HepG2 (cell line): Measurements from ENCODE around the gene SEC11A. TPM values are rescaled to one million over a fixed set of nuclear protein-coding genes. Genes with fewer than 3 reads are reported as not detected.

Experiments used
- ATAC-seq: fragments of 200-7000 bp; cut with Tn5 transposase; 3 replicates; pipeline ENCODE4 v1.9.1; 2020; ENCODE audit warnings: mild to moderate bottlenecking, moderate library complexity
- BruUV-seq: library from RNA; stranded (reverse); fragments of 400-500 nt; replicated peaks from 2 replicates; lab custom pipeline; 2021; lab: Mats Ljungman, UMichigan
- CTCF ChIA-PET: fragments of 300-600 bp; formaldehyde crosslinking; extraction: SDS; loops from one replicate; lab custom pipeline; 2021; ENCODE audit warnings: low total read pairs, inconsistent platforms, low intra/inter-chr PET ratio; lab: Yijun Ruan, JAX
- POLR2A ChIA-PET: fragments of 350-600 bp; sonication (Branson Sonifier 250); formaldehyde crosslinking; loops from one replicate; lab custom pipeline; 2020; ENCODE audit warnings: antibody characterized with exemption, inconsistent platforms; lab: Yijun Ruan, JAX
- DNase-seq: peaks from one replicate; pipeline ENCODE4 v3.0.0-alpha.2; 2015; ENCODE audit warnings: low spot score
- FAIRE-seq: peaks from 3 replicates; lab custom pipeline; 2011; peaks lifted over from hg19 to GRCh38; lab: Jason Lieb, UNC
- H2AFZ ChIP-seq: one replicate; pipeline ENCODE4 v1.6.1; 2011; ENCODE audit warnings: low read length, inconsistent platforms
- H3K27ac ChIP-seq: fragments of 300-600 bp; 3 replicates; pipeline ENCODE4 v1.8.0; 2011; ENCODE audit warnings: mixed run types, mild to moderate bottlenecking, mixed read lengths, low read length, inconsistent platforms; ENCODE audit not compliant: insufficient read depth; ENCODE audit errors: extremely low read length
- H3K27me3 ChIP-seq, 2 experiments: fragments of 200-600 bp in 1 of 2; 2 replicates in 1 of 2; 3 replicates in 1 of 2; pipeline versions ENCODE4 v1.6.0 to v1.8.0; 2011; ENCODE audit warnings: low read length in 2 of 2, mild to moderate bottlenecking in 2 of 2, moderate library complexity in 2 of 2, inconsistent platforms in 1 of 2; ENCODE audit not compliant: insufficient read depth in 2 of 2, control insufficient read depth in 1 of 2
- H3K36me3 ChIP-seq, 2 experiments: fragments of 200-600 bp in 1 of 2; replicated peaks in 1 of 2; 2 replicates in 1 of 2; 3 replicates in 1 of 2; pipeline versions ENCODE4 v1.5.1 to v1.8.0; 2011; ENCODE audit warnings: low read length in 2 of 2, inconsistent platforms in 1 of 2; ENCODE audit not compliant: insufficient read depth in 2 of 2, control insufficient read depth in 1 of 2
- H3K4me1 ChIP-seq: 2 replicates; pipeline ENCODE4 v1.5.1; 2012; ENCODE audit warnings: low read length, inconsistent platforms; ENCODE audit not compliant: insufficient read depth
- H3K4me2 ChIP-seq: 2 replicates; pipeline ENCODE4 v1.6.0; 2011; ENCODE audit warnings: low read depth, low read length, inconsistent platforms
- H3K4me3 ChIP-seq, 3 experiments: fragments of 200-600 bp in 1 of 3; sonication (generic), shearing (Covaris generic) in 1 of 3; replicated peaks in 1 of 3; 2 replicates each; pipeline ENCODE4 v1.5.1; 2011 to 2016; ENCODE audit warnings: low read length in 3 of 3, inconsistent platforms in 2 of 3, low read depth in 2 of 3, mild to moderate bottlenecking in 2 of 3, control low read depth in 1 of 3, mixed read lengths in 1 of 3; ENCODE audit not compliant: insufficient read depth in 1 of 3
- H3K79me2 ChIP-seq: one replicate; pipeline ENCODE4 v1.6.1; 2011; ENCODE audit warnings: low read length, inconsistent platforms; ENCODE audit not compliant: insufficient read depth
- H3K9ac ChIP-seq: 2 replicates; pipeline ENCODE4 v1.6.0; 2011; ENCODE audit warnings: mild to moderate bottlenecking, low read depth, low read length, inconsistent platforms; ENCODE audit not compliant: insufficient read depth
- H3K9me3 ChIP-seq: 2 replicates; pipeline ENCODE4 v1.5.1; 2012; ENCODE audit warnings: mild to moderate bottlenecking, low read length
- H4K20me1 ChIP-seq: 2 replicates; pipeline ENCODE4 v1.6.0; 2011; ENCODE audit warnings: inconsistent platforms, mild to moderate bottlenecking, low read length, moderate library complexity; ENCODE audit not compliant: insufficient read depth
- ARNTL ChIP-seq: sonication (generic); formaldehyde crosslinking; IDR thresholded peaks from 2 replicates; pipeline ENCODE4 v1.4.0; 2020; ENCODE audit warnings: mild to moderate bottlenecking, missing genetic modification reagents
- EHMT2 ChIP-seq: fragments of 200-600 bp; sonication (generic); IDR thresholded peaks from 2 replicates; pipeline ENCODE4 v1.7.0; 2017; ENCODE audit warnings: antibody characterized with exemption, low read depth, low read length, borderline replicate concordance
- EP300 ChIP-seq, 3 experiments: sonication (generic) in 1 of 3; formaldehyde crosslinking in 1 of 3; IDR thresholded peaks; 2 replicates each; pipeline versions ENCODE4 v1.5.1 to v1.6.1; 2011 to 2020; ENCODE audit warnings: low read depth in 2 of 3, low read length in 2 of 3, borderline replicate concordance in 1 of 3, improper control_type of control experiment in 1 of 3, mild to moderate bottlenecking in 1 of 3, missing genetic modification reagents in 1 of 3, moderate library complexity in 1 of 3
- FOXA3 ChIP-seq: IDR thresholded peaks from 2 replicates; pipeline ENCODE4 v1.6.1; 2016; ENCODE audit warnings: missing genetic modification reagents, missing compliant biosample characterization
- GPBP1L1 ChIP-seq: sonication (generic); formaldehyde crosslinking; IDR thresholded peaks from 2 replicates; pipeline ENCODE4 v1.5.0; 2020; ENCODE audit warnings: mild to moderate bottlenecking, missing genetic modification reagents
- HIVEP1 ChIP-seq: sonication (generic); formaldehyde crosslinking; IDR thresholded peaks from 2 replicates; pipeline ENCODE4 v1.4.0; 2020; ENCODE audit warnings: mild to moderate bottlenecking, missing genetic modification reagents
- HOXA9 ChIP-seq: sonication (generic); formaldehyde crosslinking; IDR thresholded peaks from 2 replicates; pipeline ENCODE4 v1.8.1; 2022; ENCODE audit warnings: missing genetic modification reagents, mild to moderate bottlenecking, moderate library complexity, borderline replicate concordance
- MIER3 ChIP-seq: IDR thresholded peaks from 2 replicates; pipeline ENCODE4 v1.6.1; 2016; ENCODE audit warnings: missing compliant biosample characterization, borderline replicate concordance
- NR2F2 ChIP-seq: IDR thresholded peaks from 2 replicates; pipeline ENCODE4 v1.6.1; 2012; ENCODE audit warnings: low read depth, inconsistent platforms, borderline replicate concordance
- PAX8 ChIP-seq: sonication (generic); formaldehyde crosslinking; IDR thresholded peaks from 2 replicates; pipeline ENCODE4 v1.8.0; 2022; ENCODE audit warnings: mild to moderate bottlenecking, missing genetic modification reagents, borderline replicate concordance
- SAP130 ChIP-seq: IDR thresholded peaks from 2 replicates; pipeline ENCODE4 v1.6.1; 2016; ENCODE audit warnings: low read depth
- SP2 ChIP-seq: sonication (generic); formaldehyde crosslinking; IDR thresholded peaks from 2 replicates; pipeline ENCODE4 v1.5.1; 2020; ENCODE audit warnings: mild to moderate bottlenecking, missing genetic modification reagents
- STAT5B ChIP-seq: sonication (generic); formaldehyde crosslinking; IDR thresholded peaks from 2 replicates; pipeline ENCODE4 v1.4.0; 2020; ENCODE audit warnings: missing genetic modification reagents
- ZNF10 ChIP-seq: sonication (generic); formaldehyde crosslinking; IDR thresholded peaks from 2 replicates; pipeline ENCODE4 v1.4.0; 2020; ENCODE audit warnings: mild to moderate bottlenecking, low read depth, missing genetic modification reagents, borderline replicate concordance
- ZNF530 ChIP-seq: sonication (generic); formaldehyde crosslinking; IDR thresholded peaks from 2 replicates; pipeline ENCODE4 v1.5.0; 2020; ENCODE audit warnings: low read depth, mild to moderate bottlenecking, missing genetic modification reagents
- ZNF724P ChIP-seq: sonication (generic); formaldehyde crosslinking; IDR thresholded peaks from 2 replicates; pipeline ENCODE4 v1.8.0; 2022; ENCODE audit warnings: missing genetic modification reagents, borderline replicate concordance
- WGBS: methylation state at CpG from one replicate; pipeline ENCODE4 v1.1.6; 2017; ENCODE audit warnings: low lambda C conversion rate; 5-methylcytosine and 5-hydroxymethylcytosine counted together
- in situ Hi-C: cut with HindIII; loops from 2 replicates; pipeline ENCODE4 v1.10.0; 2017; ENCODE audit warnings: low pct_unique_long_range_greater_than_20kb; ENCODE audit not compliant: extremely low pct_ligation_motif_present
- intact Hi-C: fragments of 100-400 bp; cut with micrococcal nuclease; formaldehyde crosslinking; loops from one replicate; pipeline ENCODE4 v1.10.0; 2022; ENCODE audit not compliant: unreplicated experiment
- polyA plus RNA-seq, 8 experiments: library from polyadenylated mRNA; depleted of rRNA in 3 of 8; stranded (reverse) in 7 of 8; unstranded in 1 of 8; fragments of >200 nt; fragmentation: Illumina TruSeq in 4 of 8; extraction: Trizol in 4 of 8; gene quantifications; 2 replicates each; pipeline versions ENCODE4 v1.2.1 to v1.2.3, GENCODE V29; 2011 to 2016; ENCODE audit warnings: low read depth in 4 of 8, missing spikeins in 1 of 8, mixed read lengths in 1 of 8; ENCODE audit not compliant: insufficient read depth in 1 of 8
- total RNA-seq, 5 experiments: library from RNA; depleted of rRNA; stranded (reverse); fragments of >200 nt; fragmentation: Illumina TruSeq; extraction: Trizol; gene quantifications; 2 replicates each; pipeline ENCODE4 v1.2.3, GENCODE V29; 2016; ENCODE audit warnings: low read depth in 1 of 5

SEC11A gene
- total and polyA plus RNA-seq, 2 of the 13 experiments (the other 11 are each of a cell fraction or from before 2014, with no cell fraction given), result 141 to 230 TPM

DNA sequence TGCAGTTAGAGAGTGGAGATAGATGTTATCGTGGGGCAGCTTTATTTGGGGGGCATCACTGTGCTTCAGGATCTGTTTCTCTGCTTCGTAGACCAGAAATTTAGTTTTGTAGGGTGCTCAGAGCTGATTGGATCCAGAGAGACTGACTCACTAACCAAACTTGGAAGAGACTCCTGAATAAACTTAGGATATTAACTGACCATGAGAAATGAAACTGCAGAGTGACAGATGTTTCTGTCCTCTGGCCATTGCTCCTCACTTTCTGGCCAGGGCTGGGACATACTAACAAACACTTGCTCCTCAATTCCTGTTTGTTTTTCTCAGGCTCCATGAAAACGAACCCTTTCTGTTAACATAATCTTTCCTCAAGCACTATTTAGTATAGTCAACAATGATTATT is 36.8 kb upstream of the SEC11A start:
- peak overlapping the region; percentile 54 for H3K27ac ChIP-seq
- peaks cover 29% of the 10 kb centered on the region for H4K20me1 ChIP-seq
- POLR2A ChIA-PET, result interaction anchor here (0.9 to 1.6 kb wide), 5 partner anchors 9 to 101 kb away, joined by 3 to 10 read pairs (median 3); partner anchors contain the start of gene SEC11A
- FAIRE-seq, result no peak
- peaks cover 79% of the 10 kb centered on the region for H3K4me1 ChIP-seq
- peak overlapping the region; percentile 4 to 44 (median 20); a peak in 3 of 6 replicates for H3K4me3 ChIP-seq
- peaks cover 82% of the 10 kb centered on the region for H3K79me2 ChIP-seq
- in situ Hi-C loops, result no loop called here
- H3K4me2 ChIP-seq, result peak overlapping the region; percentile 80
- intact Hi-C loops, result loop anchor here (1.0 to 10.0 kb wide), 2 partner anchors 62 to 94 kb away; partner anchors contain the start of genes ALPK3 and NMB
- H3K9ac ChIP-seq, result peak overlapping the region; percentile 39
- TF ChIP-seq PAX8 (CRISPR knock-in tag) (no peak), HIVEP1 (CRISPR knock-in tag) (no peak), SP2 (no peak), EHMT2 (no peak), ZNF724P (no peak), EP300 (IDR thresholded peaks at IDR 0.05; ENCODE audit: low read depth in 2 of 2, low read length in 2 of 2) (no peak), EP300 (CRISPR knock-in tag; IDR thresholded peaks at IDR 0.05; ENCODE audit: borderline replicate concordance) (no peak), STAT5B (CRISPR knock-in tag) (no peak), ZNF530 (CRISPR knock-in tag) (no peak), MIER3 (CRISPR knock-in tag) (no peak), SAP130 (CRISPR knock-in tag) (0 out of 2 replicates have a peak, but pooled peaks have one; percentile 13), HOXA9 (no peak), NR2F2 (no peak), ARNTL (CRISPR knock-in tag) (no peak), GPBP1L1 (CRISPR knock-in tag) (no peak), ZNF10 (CRISPR knock-in tag) (no peak), FOXA3 (peak; percentile 3; the same call in 1 of the 2 replicates)
- no peak overlapping the region for H2AFZ ChIP-seq
- H3K9me3 ChIP-seq, result no peaks in the 10 kb centered on the region
- CTCF ChIA-PET, result no interaction called here
- no peaks in the 10 kb centered on the region; a peak in 1 of 5 replicates for H3K27me3 ChIP-seq
- ATAC-seq, result no peak
- 6% methylated on average over 3 of the region's 3 CpGs for whole genome bisulfite sequencing
- peak; percentile 28 for DNase-seq
- H3K36me3 ChIP-seq, result no peaks in the 10 kb centered on the region; a peak in 1 of 5 replicates
- BruUV-seq, result no TSS peak
